Measurements from ENCODE around the gene PRUNE2.

DNA sequence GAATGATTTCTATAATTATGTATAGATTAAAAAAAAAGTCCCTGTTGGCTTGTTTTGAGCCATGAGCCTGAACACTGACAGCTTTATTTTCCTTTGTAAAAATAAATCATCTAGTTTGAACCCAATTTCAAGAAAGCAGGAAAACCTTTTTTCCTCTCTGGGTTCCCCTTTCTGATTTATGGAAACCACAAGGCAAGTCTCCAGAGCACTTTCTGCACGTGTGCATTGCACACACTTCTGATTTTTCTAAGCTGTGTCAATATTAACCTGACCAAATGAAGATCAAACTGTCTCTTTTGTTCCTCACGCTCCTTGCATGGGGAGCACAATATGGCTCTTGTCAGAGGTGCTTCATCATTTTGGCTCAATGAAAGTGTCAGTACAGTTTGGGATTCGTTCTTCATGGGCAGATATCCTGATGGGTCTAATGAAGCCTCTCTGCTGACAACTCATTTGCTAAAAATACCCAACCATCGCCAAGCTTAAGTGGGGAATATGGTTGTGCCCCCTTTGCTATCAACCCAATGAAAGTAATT is 180.8 kb downstream of the PRUNE2 start:
- no peak for TF ChIP-seq FOXA1 (IDR thresholded peaks at IDR 0.05)
- no peak for TF ChIP-seq FOXM1 (IDR thresholded peaks at IDR 0.05; ENCODE audit: borderline replicate concordance)
- no peak for TF ChIP-seq SUZ12 (IDR thresholded peaks at IDR 0.05)
- no peak for TF ChIP-seq ZNF384 (IDR thresholded peaks at IDR 0.05)
- TF ChIP-seq ARNT (IDR thresholded peaks at IDR 0.05) = no peak
- no peak for TF ChIP-seq BHLHE40 (IDR thresholded peaks at IDR 0.05; ENCODE audit: borderline replicate concordance)

All from HEK293T (cell line).